HUES48 (cell line): Measurements from ENCODE around the gene HMGCS2.
"Not testable (repeated sequence)": the region's sequence is repeated elsewhere in the genome, so short reads cannot be mapped to it uniquely, and the experiment has no call there.

ENCODE experiments used
- H3K27ac ChIP-seq: one replicate; pipeline ENCODE4 v1.7.0; 2013; ENCODE audit warnings: low read depth, low read length, inconsistent platforms
- H3K27me3 ChIP-seq: 2 replicates; pipeline ENCODE4 v1.6.1; 2013; ENCODE audit warnings: mild to moderate bottlenecking, low read length; ENCODE audit not compliant: control insufficient read depth, insufficient read depth
- H3K36me3 ChIP-seq: 2 replicates; pipeline ENCODE4 v1.6.1; 2013; ENCODE audit warnings: low read length; ENCODE audit not compliant: control insufficient read depth, insufficient read depth
- H3K4me1 ChIP-seq: 2 replicates; pipeline ENCODE4 v1.6.1; 2013; ENCODE audit warnings: mild to moderate bottlenecking, low read length; ENCODE audit not compliant: control insufficient read depth, insufficient read depth
- H3K4me3 ChIP-seq: 2 replicates; pipeline ENCODE4 v1.5.1; 2013; ENCODE audit warnings: mild to moderate bottlenecking, low read depth, low read length
- H3K9ac ChIP-seq: 2 replicates; pipeline ENCODE4 v1.6.1; 2013; ENCODE audit warnings: mild to moderate bottlenecking, low read depth, low read length, moderate library complexity
- H3K9me3 ChIP-seq: 2 replicates; pipeline ENCODE4 v1.6.1; 2013; ENCODE audit warnings: low read length; ENCODE audit not compliant: control insufficient read depth, insufficient read depth

The HMGCS2 gene

DNA sequence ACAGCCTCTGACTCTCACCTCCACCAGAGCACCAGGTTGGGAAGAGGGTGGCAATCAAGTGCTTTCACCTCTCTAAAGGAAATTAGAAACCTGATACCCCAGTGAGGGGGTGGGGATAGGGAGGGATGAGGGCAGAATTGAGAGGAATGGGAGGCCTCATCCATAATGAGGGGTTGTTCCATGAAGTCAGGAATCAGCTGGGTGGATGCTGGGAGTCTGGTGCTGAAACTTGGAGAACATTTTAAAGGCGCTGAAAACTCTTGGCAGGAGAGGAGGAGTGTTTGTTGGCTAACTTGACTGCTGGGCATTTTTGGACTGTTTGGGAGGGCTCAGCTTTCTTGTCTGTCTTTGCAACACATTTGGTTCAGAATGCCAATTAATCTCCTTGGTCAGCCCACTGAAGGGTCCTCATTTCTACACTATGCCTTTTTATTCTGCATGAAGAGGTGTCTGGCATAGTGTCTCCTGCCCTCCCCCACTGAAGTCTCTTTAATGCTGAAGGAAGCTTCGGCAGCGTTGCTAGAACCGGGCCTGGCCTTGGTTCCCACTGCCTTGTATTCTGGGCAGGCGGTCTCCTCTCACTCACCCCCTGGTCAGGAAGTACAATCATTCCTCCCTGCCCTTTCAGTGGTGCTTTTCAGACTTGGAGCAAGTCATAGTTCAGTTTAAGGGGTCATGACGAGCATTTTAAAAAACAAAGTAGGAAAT lies 54.8 kb downstream of the HMGCS2 start:
- H3K4me3 ChIP-seq, result peak overlapping the region; percentile 95
- H3K4me1 ChIP-seq, result peaks cover 40% of the 10 kb centered on the region
- no peaks in the 10 kb centered on the region for H3K9me3 ChIP-seq
- H3K27me3 ChIP-seq, result no peaks in the 10 kb centered on the region
- H3K27ac ChIP-seq, result peak overlapping the region; percentile 89
- peak overlapping the region; percentile 88; the same call in 1 of the 2 replicates for H3K9ac ChIP-seq
- peaks cover 14% of the 10 kb centered on the region for H3K36me3 ChIP-seq

DNA sequence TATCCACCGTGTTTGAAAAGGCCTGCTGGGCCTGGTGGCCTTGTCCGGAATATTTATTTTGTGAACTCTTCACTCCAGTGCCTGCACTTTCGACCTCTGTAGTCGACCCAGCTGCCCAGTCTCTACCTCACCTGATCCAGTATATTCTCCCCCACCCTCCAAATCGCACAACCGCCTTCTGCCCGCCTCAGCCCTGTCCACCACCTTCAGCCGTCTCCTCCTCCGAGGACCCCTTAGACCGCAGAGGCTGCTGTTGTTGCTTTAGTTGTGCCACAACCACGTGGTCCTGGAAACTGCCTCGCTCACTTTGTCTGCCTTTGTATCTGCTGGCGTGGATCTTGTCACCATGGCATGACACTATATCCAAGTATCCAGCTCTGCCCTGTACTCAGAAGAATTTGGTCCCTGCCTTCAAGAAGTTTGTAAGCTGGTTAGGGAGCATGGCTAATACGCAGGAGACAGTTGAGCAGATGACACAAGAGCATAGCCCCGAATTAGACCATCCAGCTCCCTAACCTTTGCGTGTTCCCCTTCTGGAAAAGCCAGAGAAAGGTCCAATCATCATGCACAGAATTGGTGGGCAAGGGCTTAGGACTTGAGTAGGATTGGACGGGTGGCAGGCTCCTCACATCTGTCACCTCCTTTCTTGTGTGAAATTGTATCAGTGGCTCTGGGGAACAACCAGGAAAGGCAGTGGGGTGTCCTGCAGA lies 55.5 kb downstream of the HMGCS2 start:
- Histone ChIP-seq H3K27me3 (no peaks in the 10 kb centered on the region), H3K36me3 (peaks cover 11% of the 10 kb centered on the region; the same call in 1 of the 2 replicates), H3K27ac (peak overlapping the region; percentile 89), H3K4me1 (peaks cover 38% of the 10 kb centered on the region), H3K9ac (peak overlapping the region; percentile 88), H3K9me3 (no peaks in the 10 kb centered on the region), H3K4me3 (peak overlapping the region; percentile 95)

- peak overlapping the region; percentile 89 for H3K27ac ChIP-seq
- peak overlapping the region; percentile 94 for H3K9ac ChIP-seq
- H3K27me3 ChIP-seq, result no peaks in the 10 kb centered on the region
- peak overlapping the region; percentile 95 for H3K4me3 ChIP-seq
- H3K9me3 ChIP-seq, result no peaks in the 10 kb centered on the region
- H3K36me3 ChIP-seq, result peaks cover 8% of the 10 kb centered on the region; the same call in 1 of the 2 replicates
- H3K4me1 ChIP-seq, result peaks cover 35% of the 10 kb centered on the region
Observed at GRCh38 chr1:119712342-119713038, 56.2 kb downstream of the HMGCS2 start.

DNA sequence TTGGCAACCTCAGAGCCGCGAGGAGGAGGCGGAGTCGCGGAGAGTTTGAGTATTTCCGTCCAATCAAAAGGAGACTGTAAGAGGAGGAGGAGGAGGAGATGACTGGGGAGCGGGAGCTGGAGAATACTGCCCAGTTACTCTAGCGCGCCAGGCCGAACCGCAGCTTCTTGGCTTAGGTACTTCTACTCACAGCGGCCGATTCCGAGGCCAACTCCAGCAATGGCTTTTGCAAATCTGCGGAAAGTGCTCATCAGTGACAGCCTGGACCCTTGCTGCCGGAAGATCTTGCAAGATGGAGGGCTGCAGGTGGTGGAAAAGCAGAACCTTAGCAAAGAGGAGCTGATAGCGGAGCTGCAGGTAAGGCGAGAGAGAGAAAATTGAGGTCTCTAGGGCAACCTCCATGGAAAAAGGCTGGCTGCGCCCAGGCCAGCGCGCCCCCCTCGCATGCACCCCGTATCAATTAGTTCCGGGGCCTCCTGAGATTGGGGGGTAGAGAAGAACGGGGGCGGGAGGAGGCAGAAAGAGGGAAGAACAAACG lies 56.8 kb downstream of the HMGCS2 start, which contains the start of gene PHGDH:
Gene PHGDH (plus strand): TSS at position 131 of the 538 bp plus-strand sequence. CDS start 89 bp downstream, at position 220.
- Histone ChIP-seq H3K27ac (peak within 1 kb of the TSS; percentile 89), H3K4me1 (peaks cover 34% of the 10 kb centered on the region), H3K27me3 (no peaks in the 10 kb centered on the region)

GRCh38 chr1:119711356-119711803 lies 57.3 kb downstream of the HMGCS2 start:
- not testable (repeated sequence) for H3K9me3 ChIP-seq, H3K36me3 ChIP-seq, H3K27ac ChIP-seq, H3K27me3 ChIP-seq, H3K9ac ChIP-seq
- Histone ChIP-seq H3K4me1 (peaks cover 34% of the 10 kb centered on the region), H3K4me3 (peak overlapping the region; percentile 95)

More for the DNA sequence above, 56.8 kb downstream of the HMGCS2 start, which contains the start of gene PHGDH:
- Histone ChIP-seq H3K4me3 (peak within 1 kb of the TSS; percentile 95), H3K9ac (peak within 1 kb of the TSS; percentile 94), H3K9me3 (no peaks in the 10 kb centered on the region), H3K36me3 (peaks cover 8% of the 10 kb centered on the region; the same call in 1 of the 2 replicates)

- not testable (repeated sequence) for H3K9ac ChIP-seq, H3K27ac ChIP-seq, H3K36me3 ChIP-seq, H3K9me3 ChIP-seq, H3K27me3 ChIP-seq, H3K4me3 ChIP-seq, H3K4me1 ChIP-seq
Observed at GRCh38 chr1:119706599-119706998, 62.1 kb downstream of the HMGCS2 start.

DNA sequence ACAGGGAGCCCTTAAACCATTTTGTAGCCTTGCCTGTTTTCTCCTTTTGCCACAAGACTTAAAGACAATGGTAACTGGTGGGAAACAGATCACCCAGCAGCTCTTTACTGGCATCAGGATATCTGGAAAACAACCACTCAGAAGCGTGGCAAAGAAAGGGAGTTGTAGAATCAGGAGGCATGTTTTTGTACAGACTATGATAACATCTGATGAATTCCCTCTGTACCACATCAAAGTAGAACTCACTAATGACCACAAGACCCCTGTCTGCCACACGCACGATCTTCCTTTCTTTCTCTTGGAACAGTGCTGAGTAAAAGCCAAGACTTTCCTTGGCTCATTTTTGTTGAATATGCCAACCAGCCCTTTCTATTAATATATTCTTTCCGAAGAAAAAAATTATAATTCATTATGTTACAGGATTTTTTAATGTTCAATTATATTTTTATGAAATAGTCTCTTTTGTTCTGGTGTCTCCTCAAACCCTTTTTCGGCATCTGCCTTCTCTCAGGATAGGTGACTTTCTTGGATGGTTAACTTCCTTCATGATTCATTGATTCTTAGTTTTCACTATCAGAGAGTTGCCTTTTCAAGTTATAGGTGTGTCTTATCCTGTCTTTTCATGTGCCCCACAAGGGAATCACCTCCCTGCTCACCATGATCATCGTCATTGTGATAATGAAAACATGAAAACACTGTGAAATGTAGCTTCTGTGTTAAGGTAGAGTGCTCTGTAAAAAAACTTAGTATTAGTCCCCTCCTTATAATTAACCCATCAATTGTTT lies 64.8 kb downstream of the HMGCS2 start:
- H3K27me3 ChIP-seq, result no peaks in the 10 kb centered on the region
- peaks cover 8% of the 10 kb centered on the region for H3K9me3 ChIP-seq
- no peak overlapping the region for H3K9ac ChIP-seq
- H3K36me3 ChIP-seq, result no peaks in the 10 kb centered on the region
- H3K4me3 ChIP-seq, result no peak overlapping the region
- H3K4me1 ChIP-seq, result no peaks in the 10 kb centered on the region
- H3K27ac ChIP-seq, result no peak overlapping the region

DNA sequence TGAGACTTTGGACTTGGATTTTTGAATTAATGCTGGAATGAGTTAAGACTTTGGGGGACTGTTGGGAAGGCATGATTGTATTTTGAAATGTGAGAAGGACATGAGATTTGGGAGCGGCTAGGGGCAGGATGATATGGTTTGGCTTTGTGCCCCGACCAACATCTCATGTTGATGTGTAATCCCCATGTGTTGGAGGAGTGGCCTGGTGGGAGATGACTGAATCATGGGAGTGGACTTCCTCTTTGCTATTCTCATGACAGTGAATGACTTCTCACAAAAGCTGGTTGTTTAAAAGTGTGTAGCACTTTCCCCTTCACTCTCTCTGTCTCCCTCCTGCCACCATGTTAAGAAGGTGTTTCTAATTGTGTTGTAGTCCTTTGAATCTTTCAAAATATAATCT lies 66.3 kb downstream of the HMGCS2 start:
- H3K27ac ChIP-seq, result no peak overlapping the region
- no peaks in the 10 kb centered on the region for H3K4me1 ChIP-seq
- H3K36me3 ChIP-seq, result no peaks in the 10 kb centered on the region
- H3K9me3 ChIP-seq, result peaks cover 8% of the 10 kb centered on the region
- no peak overlapping the region for H3K9ac ChIP-seq
- H3K4me3 ChIP-seq, result no peak overlapping the region
- H3K27me3 ChIP-seq, result no peaks in the 10 kb centered on the region

DNA sequence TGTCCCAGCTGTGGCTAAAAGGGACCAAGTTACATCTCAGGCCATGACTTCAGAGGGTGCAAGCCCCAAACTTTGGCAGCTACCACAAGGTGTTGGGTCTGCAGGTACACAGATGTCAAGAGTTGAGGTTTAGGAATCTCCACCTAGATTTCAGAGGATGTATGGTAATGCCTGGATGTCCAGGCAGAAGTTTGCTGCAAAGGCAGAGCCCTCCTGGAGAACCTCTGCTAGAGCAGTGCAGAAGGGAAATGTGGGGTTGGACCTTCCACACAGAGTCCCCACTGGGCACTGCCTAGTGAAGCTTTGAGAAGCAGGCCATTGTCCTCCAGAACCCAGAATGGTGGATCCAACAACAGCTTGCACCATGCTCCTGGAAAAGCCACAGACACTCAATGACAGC lies 67.0 kb downstream of the HMGCS2 start:
- H3K9me3 ChIP-seq, result peaks cover 8% of the 10 kb centered on the region
- no peaks in the 10 kb centered on the region for H3K27me3 ChIP-seq
- no peak overlapping the region for H3K27ac ChIP-seq
- H3K4me1 ChIP-seq, result no peaks in the 10 kb centered on the region
- no peak overlapping the region for H3K9ac ChIP-seq
- H3K36me3 ChIP-seq, result no peaks in the 10 kb centered on the region
- H3K4me3 ChIP-seq, result no peak overlapping the region

DNA sequence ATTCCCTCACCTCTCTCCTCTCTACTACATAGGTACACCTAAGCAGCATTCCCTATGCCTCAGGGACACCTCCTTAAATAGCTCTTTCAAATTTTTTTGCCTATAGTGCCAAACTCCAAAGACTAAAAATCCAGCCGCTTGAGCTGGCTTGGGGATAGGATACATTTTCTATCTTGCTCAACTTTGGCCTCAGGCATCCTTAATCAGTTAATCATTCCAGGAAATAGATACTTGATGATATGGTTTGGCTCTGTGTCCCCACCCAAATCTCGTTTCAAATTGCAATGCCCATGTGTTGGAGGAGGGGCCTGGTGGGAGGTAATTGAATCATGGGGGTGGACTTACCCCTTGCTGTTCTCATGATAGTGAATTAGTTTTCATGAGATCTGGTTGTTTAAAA lies 68.4 kb downstream of the HMGCS2 start:
- Histone ChIP-seq H3K4me3 (no peak overlapping the region), H3K36me3 (no peaks in the 10 kb centered on the region)

More for the DNA sequence above, 68.4 kb downstream of the HMGCS2 start:
- no peaks in the 10 kb centered on the region for H3K4me1 ChIP-seq
- peaks cover 8% of the 10 kb centered on the region for H3K9me3 ChIP-seq
- no peak overlapping the region for H3K27ac ChIP-seq
- H3K27me3 ChIP-seq, result no peaks in the 10 kb centered on the region
- no peak overlapping the region for H3K9ac ChIP-seq
